CD4-positive, alpha-beta T cell treated with Interleukin-21 for 1 hour (primary cell): ENCODE measurements around the gene MEST.
"Not testable (repeated sequence)": the region's sequence is repeated elsewhere in the genome, so short reads cannot be mapped to it uniquely, and the experiment has no call there.

Experiments
- DNase-seq: peaks from one replicate; pipeline ENCODE4 v3.0.0-alpha.2; 2020

Gene MEST

GRCh38 chr7:130486114-130486953 lies 5.6 kb upstream of the MEST start:
- peak; percentile 66 for DNase-seq

DNA sequence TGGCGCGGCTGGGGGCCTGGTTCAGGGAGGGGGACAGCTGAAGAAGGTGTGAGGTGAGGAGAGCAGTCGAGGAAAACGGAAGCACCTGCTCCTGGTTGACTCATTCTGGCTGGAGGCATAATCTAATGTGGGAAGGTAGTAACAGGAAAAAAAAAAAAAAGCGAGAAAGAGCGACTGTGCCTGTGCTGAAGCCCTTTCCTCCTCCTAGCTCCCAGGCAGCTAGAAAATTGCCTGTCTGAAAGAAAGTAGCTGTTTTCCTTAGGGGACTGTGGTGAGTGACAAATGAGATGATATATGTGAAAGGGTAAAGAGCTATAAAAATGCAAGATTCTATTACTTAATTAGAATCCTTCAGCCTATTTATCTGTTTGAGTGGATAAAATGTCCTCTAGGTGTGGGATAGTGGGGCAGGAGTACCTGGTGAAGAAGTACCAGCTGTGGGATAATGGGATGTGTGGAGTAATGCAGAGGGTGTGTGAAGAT lies 4.9 kb upstream of the MEST start:
- DNase-seq: no peak

- DNase-seq: no peak
These were observed 3.3 kb upstream of the MEST start for GRCh38 chr7:130488392-130489139.

- DNase-seq: no peak
These were observed 2.5 kb upstream of the MEST start for GRCh38 chr7:130489140-130489983.

DNA sequence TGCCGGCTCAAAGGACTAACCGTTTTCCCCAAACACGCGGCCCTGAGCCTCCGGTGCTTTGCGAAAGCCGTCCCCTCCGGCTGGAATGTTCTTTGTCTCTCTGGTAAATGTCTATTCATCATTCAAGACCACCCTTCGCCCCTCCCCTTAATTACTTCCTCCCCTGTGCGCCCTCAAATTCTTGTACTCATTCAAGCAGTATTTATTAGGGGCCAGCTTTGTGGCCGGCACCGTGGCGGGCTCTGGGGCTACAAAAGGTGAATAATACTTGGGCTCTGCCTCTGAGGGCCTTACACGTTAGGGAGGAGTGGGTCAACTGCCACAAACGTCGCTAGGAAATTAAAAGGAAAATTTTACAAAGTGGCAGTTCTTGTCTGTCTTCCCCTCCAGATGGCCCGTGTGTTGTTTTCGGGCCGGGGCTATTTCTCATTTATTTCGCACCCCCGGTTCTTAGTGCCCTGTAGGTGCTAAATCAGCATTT lies 1.5 kb upstream of the MEST start:
- no peak for DNase-seq

DNA sequence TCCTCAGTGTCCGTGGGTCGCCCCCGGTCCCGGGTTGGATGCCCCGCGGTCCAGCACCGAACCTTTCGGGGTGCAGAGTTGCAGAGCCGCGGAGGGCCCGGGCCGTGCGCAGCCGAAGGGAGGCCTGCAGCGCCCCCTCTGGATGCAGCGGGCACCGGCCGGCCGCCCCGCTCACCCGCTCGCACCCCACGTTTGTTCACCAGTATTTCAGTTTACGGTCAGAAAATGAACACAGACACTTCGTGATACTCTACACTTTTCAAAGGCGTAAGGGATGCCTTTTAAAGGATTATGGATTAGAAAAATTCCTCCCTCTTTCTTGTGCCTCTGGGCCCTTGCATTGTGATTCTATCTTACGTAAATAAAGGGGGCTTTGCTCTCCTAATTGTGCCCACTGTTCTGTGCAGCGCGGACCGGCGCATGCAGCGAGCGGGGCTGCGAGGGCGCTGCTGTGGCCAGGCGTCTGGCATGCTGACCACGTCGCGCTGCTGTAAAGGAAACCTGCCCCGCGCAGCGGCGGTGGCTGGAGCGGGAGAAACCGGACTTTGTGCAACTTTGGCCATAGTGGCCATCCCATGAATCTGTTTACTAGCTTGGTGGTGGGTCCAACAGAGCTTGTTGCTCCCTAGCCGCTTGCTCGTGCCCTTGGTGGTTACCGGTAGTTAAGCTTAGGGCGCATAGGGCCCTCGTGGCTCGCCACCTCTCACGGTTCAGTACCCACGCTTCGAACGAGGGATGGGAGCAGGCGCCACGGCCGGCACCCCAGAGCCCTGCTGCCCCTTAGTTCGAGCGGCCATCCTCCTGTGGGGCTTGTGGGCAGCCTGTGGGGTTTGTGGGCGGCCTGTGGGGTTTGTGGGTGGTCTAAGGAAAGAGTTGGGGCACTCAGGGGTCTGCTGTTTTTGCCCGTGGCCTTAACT lies 739 bp upstream of the MEST start:
- DNase-seq: no peak

DNA sequence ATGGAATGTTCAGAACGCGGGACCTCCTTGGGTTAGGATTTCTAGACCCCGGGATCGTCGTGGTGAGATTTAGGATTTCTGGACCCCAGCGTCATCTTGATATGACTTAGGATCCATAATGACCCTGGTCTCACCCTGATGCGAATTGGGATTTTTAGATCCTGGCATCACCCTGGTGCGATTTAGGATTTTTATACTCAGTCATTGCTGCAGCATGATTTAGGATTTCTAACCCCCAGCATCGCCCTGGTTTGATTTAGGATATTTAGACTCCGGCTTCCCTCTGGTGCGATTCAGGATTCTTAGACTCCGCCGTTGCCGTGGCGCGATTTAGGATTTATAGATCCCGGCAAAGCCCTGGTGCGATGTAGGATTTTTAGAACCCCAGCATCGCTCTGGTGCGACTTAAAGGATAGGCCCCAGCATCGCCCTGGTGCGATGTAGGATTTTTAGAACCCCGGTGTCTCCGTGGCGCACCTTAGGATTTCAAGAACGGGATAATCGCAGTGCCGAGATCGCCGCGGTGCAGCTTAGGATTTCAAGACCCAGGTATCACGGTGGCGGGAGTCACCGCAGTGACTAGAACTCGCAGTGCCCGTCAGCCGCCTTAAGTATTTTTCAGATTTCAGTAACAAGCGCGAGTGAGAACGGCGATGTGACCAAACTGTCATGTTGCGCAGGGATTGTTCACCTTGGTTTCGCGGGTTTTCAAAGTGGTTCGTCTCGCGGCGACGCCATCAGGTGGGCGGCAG lies 814 bp downstream of the MEST start:
- no peak for DNase-seq

- no peak for DNase-seq
These were observed 1.5 kb downstream of the MEST start for GRCh38 chr7:130493275-130493873.

DNA sequence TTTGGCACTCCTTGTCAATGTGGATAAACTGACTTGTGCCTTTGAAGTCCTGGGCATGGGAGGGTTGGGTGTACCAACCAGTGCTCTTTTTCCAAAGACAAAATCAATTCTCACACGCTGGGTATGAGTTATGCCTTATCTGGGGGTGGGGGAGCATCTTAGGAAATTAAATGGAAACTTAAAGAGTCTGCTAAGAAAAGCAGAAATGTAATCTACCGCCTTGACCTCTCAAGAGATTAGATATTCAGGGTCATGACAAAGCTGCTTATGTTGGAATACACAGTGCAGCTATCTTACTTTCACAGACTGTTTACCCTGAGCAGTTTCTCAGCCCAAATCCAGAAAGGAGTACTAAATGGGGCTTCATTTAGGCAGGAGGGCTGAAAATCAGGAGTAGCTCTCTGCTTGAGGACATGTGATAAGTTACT lies 2.6 kb downstream of the MEST start:
- no peak for DNase-seq

GRCh38 chr7:130500463-130500862 lies 8.6 kb downstream of the MEST start:
- DNase-seq: no peak

- DNase-seq: no peak
These were observed 9.0 kb downstream of the MEST start for GRCh38 chr7:130500910-130501309.

DNA sequence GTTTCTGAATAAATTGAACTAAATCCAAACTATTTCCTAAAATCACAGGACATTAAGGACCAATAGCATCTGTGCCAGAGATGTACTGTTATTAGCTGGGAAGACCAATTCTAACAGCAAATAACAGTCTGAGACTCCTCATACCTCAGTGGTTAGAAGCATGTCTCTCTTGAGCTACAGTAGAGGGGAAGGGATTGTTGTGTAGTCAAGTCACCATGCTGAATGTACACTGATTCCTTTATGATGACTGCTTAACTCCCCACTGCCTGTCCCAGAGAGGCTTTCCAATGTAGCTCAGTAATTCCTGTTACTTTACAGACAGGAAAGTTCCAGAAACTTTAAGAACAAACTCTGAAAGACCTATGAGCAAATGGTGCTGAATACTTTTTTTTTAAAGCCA lies 13.9 kb downstream of the MEST start:
- no peak for DNase-seq

- DNase-seq: no peak
These were observed 14.5 kb downstream of the MEST start for GRCh38 chr7:130506358-130506757.

DNA sequence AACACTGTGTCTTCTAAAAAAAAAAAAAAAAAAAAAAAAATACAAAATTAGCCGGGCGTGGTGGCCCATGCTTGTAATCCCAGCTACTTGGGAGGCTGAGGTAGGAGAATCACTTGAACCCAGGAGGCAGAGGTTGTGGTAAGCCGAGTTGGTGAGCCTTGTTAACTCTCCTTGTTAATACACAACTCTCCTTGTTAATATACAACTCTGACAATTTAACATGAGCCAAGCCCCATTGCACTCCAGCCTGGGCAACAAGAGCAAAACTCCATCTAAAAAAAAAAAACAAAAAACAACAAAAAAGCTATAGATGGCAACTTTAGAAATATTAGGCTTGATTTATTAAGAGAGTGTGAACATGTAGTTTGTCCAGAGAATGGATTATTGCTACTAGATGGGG lies 20.2 kb downstream of the MEST start:
- not testable (repeated sequence) for DNase-seq

GRCh38 chr7:130513447-130513846 lies 21.6 kb downstream of the MEST start:
- DNase-seq: no peak

DNA sequence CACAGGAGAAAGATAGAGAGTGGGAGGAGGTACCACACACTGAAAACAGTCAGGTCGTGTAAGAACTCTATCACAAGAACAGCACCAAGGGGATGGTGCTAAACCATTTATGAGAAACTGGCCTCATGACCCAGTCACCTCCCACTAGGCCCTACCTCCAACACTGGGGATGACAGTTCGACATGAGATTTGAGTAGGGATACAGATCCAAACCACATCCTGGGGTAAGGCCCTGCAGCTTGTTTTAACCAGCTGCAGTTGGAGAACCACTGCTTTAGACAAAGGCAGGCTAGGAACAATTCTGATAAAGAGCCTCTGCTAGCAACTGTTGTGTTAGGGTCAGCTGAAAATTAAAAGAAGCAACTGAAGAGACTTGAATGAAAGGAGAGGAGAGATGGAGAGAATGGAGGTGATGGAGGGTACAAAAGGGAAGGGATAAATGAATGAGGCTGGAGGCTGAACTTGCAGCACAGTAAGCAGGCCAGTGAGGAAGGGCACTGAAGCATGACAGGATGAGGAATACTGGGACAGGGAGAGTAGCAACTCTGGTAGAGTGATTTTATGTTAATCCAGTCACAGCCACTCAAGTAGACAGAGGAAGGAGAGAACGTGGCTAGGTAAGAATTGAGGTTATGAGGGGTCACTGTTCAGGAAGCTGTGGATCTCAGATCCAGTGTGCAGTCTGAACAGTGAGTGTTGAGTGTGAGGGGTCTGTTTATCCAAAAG lies 23.6 kb downstream of the MEST start:
- DNase-seq: no peak

DNA sequence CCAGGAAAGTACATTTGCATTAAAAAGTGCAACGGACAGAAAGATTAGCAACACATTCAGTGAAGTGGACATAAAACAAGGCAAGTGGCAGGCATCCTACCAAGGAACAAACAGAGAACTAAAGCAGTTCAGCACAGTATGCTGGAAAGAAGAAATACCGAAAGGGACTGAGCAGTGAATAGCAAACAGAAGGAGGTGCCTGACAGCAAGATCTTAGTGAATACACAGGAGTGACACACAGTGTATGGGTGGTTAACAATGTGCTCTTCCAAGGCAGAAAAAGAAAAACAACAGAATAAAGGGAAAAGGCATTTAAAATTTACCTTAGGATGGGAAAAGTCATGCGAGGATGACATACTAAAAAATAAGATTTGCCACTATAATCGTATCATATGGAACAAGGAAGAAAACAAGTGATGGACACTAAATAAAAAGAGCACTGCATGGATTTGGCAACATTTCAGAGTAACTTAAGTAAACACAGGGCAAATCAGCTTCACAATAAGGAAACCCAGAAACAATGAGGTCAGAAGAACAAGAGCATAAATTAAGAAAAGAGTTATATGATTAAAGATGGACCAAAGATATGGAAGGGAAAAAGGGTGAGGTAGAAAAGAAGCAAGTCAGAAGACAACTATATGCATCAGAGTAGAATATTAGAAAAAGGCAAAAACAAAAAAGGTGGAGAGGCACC lies 29.5 kb downstream of the MEST start:
- DNase-seq: no peak

- not testable (repeated sequence) for DNase-seq
These were observed 31.7 kb downstream of the MEST start for GRCh38 chr7:130523519-130524125.

DNA sequence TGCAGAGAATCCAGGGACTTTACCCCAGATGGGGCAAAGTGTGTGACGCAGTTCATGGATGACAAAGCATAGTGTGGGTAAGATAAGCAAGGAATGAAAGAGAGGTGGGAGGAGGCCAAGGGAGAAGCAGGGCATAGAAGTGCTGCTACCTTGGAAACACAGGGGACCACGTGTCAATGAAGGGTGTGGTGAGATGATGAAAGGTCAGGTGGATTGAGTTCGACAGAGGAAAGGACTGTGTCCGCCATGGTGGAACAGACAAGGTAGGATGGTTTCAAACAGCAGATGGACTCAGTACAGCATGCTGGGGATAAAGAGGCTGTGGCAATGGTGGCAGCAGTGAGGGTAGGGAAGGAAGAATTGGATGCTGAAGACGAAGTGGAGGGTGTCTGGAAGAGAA lies 32.7 kb downstream of the MEST start:
- no peak for DNase-seq
